Measurements from ENCODE around the gene MATCAP1. TPM values are rescaled to one million over a fixed set of nuclear protein-coding genes. Genes with fewer than 3 reads are reported as not detected.

Gene MATCAP1
- total and polyA plus RNA-seq, 4 donors, result 1.5 to 4.8 (median 3.2) TPM

- no peak overlapping the region for H3K9ac ChIP-seq (ENCODE audit: low read depth in 1 of 2, low read length in 2 of 2)
- H3K27ac ChIP-seq (ENCODE audit: low read depth in 1 of 2, low read length in 2 of 2), result no peak overlapping the region
- H3K27me3 ChIP-seq (ENCODE audit: control insufficient read depth in 4 of 4, insufficient read depth in 4 of 4, low read length in 3 of 4), result no peaks in the 10 kb centered on the region
- peaks cover 0 to 2% (median 0%) of the 10 kb centered on the region in 4 donors for H3K36me3 ChIP-seq (ENCODE audit: control insufficient read depth in 4 of 4, insufficient read depth in 3 of 4, low read depth in 1 of 4, low read length in 3 of 4)
- no peak overlapping the region for H3K4me3 ChIP-seq (ENCODE audit: low read depth in 1 of 3, low read length in 3 of 3)
- 73% methylated on average over 9 of the region's 9 CpGs for WGBS
- no peaks in the 10 kb centered on the region for H3K9me3 ChIP-seq (ENCODE audit: control insufficient read depth in 4 of 4, low read length in 3 of 4)
- TF ChIP-seq SP1 (IDR thresholded peaks at IDR 0.05) (no peak), HNF4G (IDR thresholded peaks at IDR 0.05) (no peak), JUND (IDR thresholded peaks at IDR 0.05) (no peak), RXRA (IDR thresholded peaks at IDR 0.05) (no peak), ATF3 (IDR thresholded peaks at IDR 0.05) (no peak), FOXA1 (IDR thresholded peaks at IDR 0.05) (no peak), CTCF (IDR thresholded peaks at IDR 0.05; ENCODE audit: low read depth, low read length, missing input control) (no peak)
- H3K4me1 ChIP-seq (ENCODE audit: control insufficient read depth in 4 of 4, insufficient read depth in 4 of 4, low read length in 3 of 4), result peaks cover 19 to 30% (median 24%) of the 10 kb centered on the region in 4 donors
- no peak for DNase-seq (ENCODE audit: low spot score)
Observed at GRCh38 chr16:67169011-67169451, 14.7 kb downstream of the MATCAP1 start.

- no peak overlapping the region for H3K27ac ChIP-seq (ENCODE audit: low read depth in 1 of 2, low read length in 2 of 2)
- no peak overlapping the region for H3K9ac ChIP-seq (ENCODE audit: low read depth in 1 of 2, low read length in 2 of 2)
- DNase-seq (ENCODE audit: low spot score), result no peak
- WGBS, result 94% methylated on average over 7 of the region's 7 CpGs
- TF ChIP-seq RXRA (IDR thresholded peaks at IDR 0.05) (no peak), ZBTB33 (IDR thresholded peaks at IDR 0.05) (no peak), ATF3 (IDR thresholded peaks at IDR 0.05) (no peak), HNF4G (IDR thresholded peaks at IDR 0.05) (no peak), HNF4A (conservative IDR thresholded peaks at IDR 0.05) (no peak), YY1 (IDR thresholded peaks at IDR 0.05) (no peak), REST (IDR thresholded peaks at IDR 0.05) (no peak), SP1 (IDR thresholded peaks at IDR 0.05) (no peak), FOXA1 (IDR thresholded peaks at IDR 0.05) (no peak), FOXA2 (IDR thresholded peaks at IDR 0.05) (no peak), RAD21 (IDR thresholded peaks at IDR 0.05) (no peak), GABPA (IDR thresholded peaks at IDR 0.05 in 1 of 2, conservative IDR thresholded peaks at IDR 0.05 in 1 of 2) (no peak), CTCF (IDR thresholded peaks at IDR 0.05; ENCODE audit: low read depth, low read length, missing input control) (no peak), JUND (IDR thresholded peaks at IDR 0.05) (no peak), EGR1 (IDR thresholded peaks at IDR 0.05; ENCODE audit: low read depth in 2 of 2) (no peak), TAF1 (conservative IDR thresholded peaks at IDR 0.05) (no peak)
- H3K9me3 ChIP-seq (ENCODE audit: control insufficient read depth in 4 of 4, low read length in 3 of 4), result no peaks in the 10 kb centered on the region
- no peak overlapping the region for H3K4me3 ChIP-seq (ENCODE audit: low read depth in 1 of 3, low read length in 3 of 3)
- peaks cover 29 to 34% (median 30%) of the 10 kb centered on the region in 4 donors for H3K4me1 ChIP-seq (ENCODE audit: control insufficient read depth in 4 of 4, insufficient read depth in 4 of 4, low read length in 3 of 4)
- H3K27me3 ChIP-seq (ENCODE audit: control insufficient read depth in 4 of 4, insufficient read depth in 4 of 4, low read length in 3 of 4), result no peaks in the 10 kb centered on the region
- H3K36me3 ChIP-seq (ENCODE audit: control insufficient read depth in 4 of 4, insufficient read depth in 3 of 4, low read depth in 1 of 4, low read length in 3 of 4), result peaks cover 0 to 2% (median 0%) of the 10 kb centered on the region in 4 donors
Observed at GRCh38 chr16:67167588-67167987, 16.2 kb downstream of the MATCAP1 start.

Data from liver (tissue), 9 donors.